Measurements from ENCODE around the gene TMC3. TPM values are rescaled to one million over a fixed set of nuclear protein-coding genes. Genes with fewer than 3 reads are reported as not detected.

Gene TMC3
- total RNA-seq, 1 donor from 2014 or later = not detected

GRCh38 chr15:81339851-81340250, 34.2 kb downstream of the TMC3 start:
- H3K27me3 Mint-ChIP-seq (ENCODE audit: low read depth) = no peaks in the 10 kb centered on the region
- H3K27ac Mint-ChIP-seq (ENCODE audit: unreplicated experiment) = no peak overlapping the region
- H3K9me3 Mint-ChIP-seq (ENCODE audit: low read depth) = no peaks in the 10 kb centered on the region
- H3K4me3 Mint-ChIP-seq (ENCODE audit: unreplicated experiment) = no peak overlapping the region
- peaks cover 35% of the 10 kb centered on the region for H3K4me1 Mint-ChIP-seq (ENCODE audit: low read depth)
- DNase-seq (ENCODE audit: low spot score) = no peak
- H3K36me3 Mint-ChIP-seq (ENCODE audit: low read depth) = no peaks in the 10 kb centered on the region
- TF ChIP-seq CTCF (IDR thresholded peaks at IDR 0.05) = no peak

GRCh38 chr15:81339321-81339720, 34.7 kb downstream of the TMC3 start:
- no peaks in the 10 kb centered on the region for H3K27me3 Mint-ChIP-seq (ENCODE audit: low read depth)
- H3K27ac Mint-ChIP-seq (ENCODE audit: unreplicated experiment) = peak overlapping the region; percentile 96
- H3K9me3 Mint-ChIP-seq (ENCODE audit: low read depth) = no peaks in the 10 kb centered on the region
- TF ChIP-seq CTCF (IDR thresholded peaks at IDR 0.05) = no peak
- peaks cover 35% of the 10 kb centered on the region for H3K4me1 Mint-ChIP-seq (ENCODE audit: low read depth)
- H3K36me3 Mint-ChIP-seq (ENCODE audit: low read depth) = no peaks in the 10 kb centered on the region
- no peak for DNase-seq (ENCODE audit: low spot score)
- H3K4me3 Mint-ChIP-seq (ENCODE audit: unreplicated experiment) = no peak overlapping the region

- Mint-ChIP-seq H3K4me3 (ENCODE audit: unreplicated experiment) (no peak overlapping the region), H3K27ac (ENCODE audit: unreplicated experiment) (peak overlapping the region; percentile 96), H3K9me3 (ENCODE audit: low read depth) (no peaks in the 10 kb centered on the region), H3K27me3 (ENCODE audit: low read depth) (no peaks in the 10 kb centered on the region), H3K36me3 (ENCODE audit: low read depth) (no peaks in the 10 kb centered on the region), H3K4me1 (ENCODE audit: low read depth) (peaks cover 35% of the 10 kb centered on the region)
- TF ChIP-seq CTCF (IDR thresholded peaks at IDR 0.05) = no peak
- no peak for DNase-seq (ENCODE audit: low spot score)
Measured at GRCh38 chr15:81338170-81339007, 35.6 kb downstream of the TMC3 start.

GRCh38 chr15:81337713-81338157, 36.3 kb downstream of the TMC3 start:
- no peak overlapping the region for H3K4me3 Mint-ChIP-seq (ENCODE audit: unreplicated experiment)
- TF ChIP-seq CTCF (IDR thresholded peaks at IDR 0.05) = no peak
- no peaks in the 10 kb centered on the region for H3K27me3 Mint-ChIP-seq (ENCODE audit: low read depth)
- peaks cover 2% of the 10 kb centered on the region for H3K36me3 Mint-ChIP-seq (ENCODE audit: low read depth)
- H3K27ac Mint-ChIP-seq (ENCODE audit: unreplicated experiment) = peak overlapping the region; percentile 96
- DNase-seq (ENCODE audit: low spot score) = no peak
- no peaks in the 10 kb centered on the region for H3K9me3 Mint-ChIP-seq (ENCODE audit: low read depth)
- H3K4me1 Mint-ChIP-seq (ENCODE audit: low read depth) = peaks cover 35% of the 10 kb centered on the region

- H3K36me3 Mint-ChIP-seq (ENCODE audit: low read depth) = peaks cover 2% of the 10 kb centered on the region
- no peak for DNase-seq (ENCODE audit: low spot score)
- H3K9me3 Mint-ChIP-seq (ENCODE audit: low read depth) = no peaks in the 10 kb centered on the region
- no peaks in the 10 kb centered on the region for H3K27me3 Mint-ChIP-seq (ENCODE audit: low read depth)
- H3K4me3 Mint-ChIP-seq (ENCODE audit: unreplicated experiment) = no peak overlapping the region
- H3K27ac Mint-ChIP-seq (ENCODE audit: unreplicated experiment) = peak overlapping the region; percentile 22
- peaks cover 35% of the 10 kb centered on the region for H3K4me1 Mint-ChIP-seq (ENCODE audit: low read depth)
- no peak for TF ChIP-seq CTCF (IDR thresholded peaks at IDR 0.05)
Measured at GRCh38 chr15:81337241-81337640, 36.8 kb downstream of the TMC3 start.
